ENCODE measurements around the gene NRXN3. TPM values are rescaled to one million over a fixed set of nuclear protein-coding genes. Genes with fewer than 3 reads are reported as not detected.

The NRXN3 gene
- total RNA-seq, 1 experiment from 2014 or later = not detected

DNA sequence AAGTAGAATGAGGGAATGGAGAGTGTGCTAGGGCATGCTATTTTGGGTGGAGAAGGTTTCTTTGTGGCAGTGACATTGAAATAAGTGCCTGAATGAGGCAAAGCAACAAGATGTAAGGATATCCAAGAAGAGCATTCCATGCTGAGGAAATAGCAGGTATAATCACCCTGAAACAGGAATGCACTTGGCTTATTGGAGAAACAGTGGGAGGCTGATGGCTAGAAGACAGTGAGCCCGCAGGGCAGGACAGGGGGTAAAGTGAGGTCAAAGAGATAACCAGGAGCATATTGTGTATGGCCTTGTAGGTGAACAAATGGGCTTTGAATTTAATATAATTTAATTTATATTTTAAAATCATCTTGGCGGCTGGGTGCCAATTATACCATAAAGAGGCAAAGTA, 1164.1 kb downstream of the NRXN3 start:
- Histone ChIP-seq H3K4me3 (no peak overlapping the region), H3F3A (ENCODE audit: insufficient read depth, low read depth) (no peaks in the 10 kb centered on the region), H3K27ac (no peak overlapping the region), H4K20me1 (ENCODE audit: insufficient read depth) (no peaks in the 10 kb centered on the region), H3K4me2 (no peak overlapping the region), H3K4me1 (replicated peaks; ENCODE audit: insufficient read depth) (no peaks in the 10 kb centered on the region), H3K36me3 (ENCODE audit: low read depth) (no peaks in the 10 kb centered on the region), H3K79me2 (ENCODE audit: low read depth) (no peaks in the 10 kb centered on the region), H3K9me2 (ENCODE audit: insufficient read depth) (no peaks in the 10 kb centered on the region), H3K9me3 (ENCODE audit: insufficient read depth, low read depth) (no peaks in the 10 kb centered on the region), H2AFZ (no peak overlapping the region), H3K27me3 (ENCODE audit: insufficient read depth, low read depth) (peaks cover 16% of the 10 kb centered on the region; the same call in 1 of the 2 replicates)
- intact Hi-C loops (cut with micrococcal nuclease; ENCODE audit: unreplicated experiment) = no loop called here
- POLR2A ChIA-PET (ENCODE audit: unreplicated experiment) = no interaction called here
- CTCF ChIA-PET = no interaction called here
- no TSS peak for BruUV-seq (replicated peaks)
- DNase-seq = no peak
- no peak for TF ChIP-seq EZH2 (IDR thresholded peaks at IDR 0.05; ENCODE audit: low read depth)
- TF ChIP-seq CTCF (conservative IDR thresholded peaks at IDR 0.05) = no peak

- Histone ChIP-seq H3K9me3 (ENCODE audit: insufficient read depth, low read depth) (no peaks in the 10 kb centered on the region), H3K27me3 (ENCODE audit: insufficient read depth, low read depth) (peaks cover 16% of the 10 kb centered on the region; the same call in 1 of the 2 replicates), H3K27ac (no peak overlapping the region), H3K36me3 (ENCODE audit: low read depth) (no peaks in the 10 kb centered on the region), H3K79me2 (ENCODE audit: low read depth) (no peaks in the 10 kb centered on the region), H3K4me1 (replicated peaks; ENCODE audit: insufficient read depth) (no peaks in the 10 kb centered on the region), H2AFZ (no peak overlapping the region), H3K4me2 (no peak overlapping the region), H3F3A (ENCODE audit: insufficient read depth, low read depth) (no peaks in the 10 kb centered on the region), H3K4me3 (no peak overlapping the region), H4K20me1 (ENCODE audit: insufficient read depth) (no peaks in the 10 kb centered on the region), H3K9me2 (ENCODE audit: insufficient read depth) (no peaks in the 10 kb centered on the region)
- DNase-seq = no peak
- no TSS peak for BruUV-seq (replicated peaks)
- ChIA-PET POLR2A (ENCODE audit: unreplicated experiment) (no interaction called here), CTCF (no interaction called here)
- intact Hi-C loops (cut with micrococcal nuclease; ENCODE audit: unreplicated experiment) = no loop called here
- no peak for TF ChIP-seq EZH2 (IDR thresholded peaks at IDR 0.05; ENCODE audit: low read depth)
- TF ChIP-seq CTCF (conservative IDR thresholded peaks at IDR 0.05) = no peak
Measured at GRCh38 chr14:79337761-79338160, 1167.6 kb downstream of the NRXN3 start.

GRCh38 chr14:79342942-79343341, 1172.8 kb downstream of the NRXN3 start:
- no peak overlapping the region for H3K4me2 ChIP-seq
- intact Hi-C loops (cut with micrococcal nuclease; ENCODE audit: unreplicated experiment) = no loop called here
- no peaks in the 10 kb centered on the region for H3K36me3 ChIP-seq (ENCODE audit: low read depth)
- H3F3A ChIP-seq (ENCODE audit: insufficient read depth, low read depth) = no peaks in the 10 kb centered on the region
- H2AFZ ChIP-seq = no peak overlapping the region
- no peaks in the 10 kb centered on the region for H3K9me2 ChIP-seq (ENCODE audit: insufficient read depth)
- H3K4me3 ChIP-seq = no peak overlapping the region
- ChIA-PET CTCF (no interaction called here), POLR2A (ENCODE audit: unreplicated experiment) (no interaction called here)
- no peaks in the 10 kb centered on the region for H3K9me3 ChIP-seq (ENCODE audit: insufficient read depth, low read depth)
- DNase-seq = no peak
- H3K27ac ChIP-seq = no peak overlapping the region
- H3K27me3 ChIP-seq (ENCODE audit: insufficient read depth, low read depth) = no peaks in the 10 kb centered on the region
- H4K20me1 ChIP-seq (ENCODE audit: insufficient read depth) = no peaks in the 10 kb centered on the region
- TF ChIP-seq CTCF (conservative IDR thresholded peaks at IDR 0.05) = no peak
- no peak for TF ChIP-seq EZH2 (IDR thresholded peaks at IDR 0.05; ENCODE audit: low read depth)
- BruUV-seq (replicated peaks) = no TSS peak
- H3K4me1 ChIP-seq (replicated peaks; ENCODE audit: insufficient read depth) = no peaks in the 10 kb centered on the region
- no peaks in the 10 kb centered on the region for H3K79me2 ChIP-seq (ENCODE audit: low read depth)

Data from PC-9 (cell line).